Measurements from ENCODE around the gene PCDHGC5.

The PCDHGC5 gene

GRCh38 chr5:141512911-141513626, 24.2 kb downstream of the PCDHGC5 start:
- DNase-seq (ENCODE audit: low read depth), result no peak

- DNase-seq (ENCODE audit: low read depth), result peak; percentile 72
These were observed 24.9 kb downstream of the PCDHGC5 start for GRCh38 chr5:141513627-141514329.

- DNase-seq (ENCODE audit: low read depth), result peak; percentile 81
These were observed 25.7 kb downstream of the PCDHGC5 start for GRCh38 chr5:141514330-141515133.

- DNase-seq (ENCODE audit: low read depth), result no peak
These were observed 26.3 kb downstream of the PCDHGC5 start for GRCh38 chr5:141515141-141515540.

- DNase-seq (ENCODE audit: low read depth), result no peak
These were observed 27.2 kb downstream of the PCDHGC5 start for GRCh38 chr5:141515946-141516671.

- no peak for DNase-seq (ENCODE audit: low read depth)
These were observed 27.8 kb downstream of the PCDHGC5 start for GRCh38 chr5:141516672-141517025.

GRCh38 chr5:141517312-141517711, 28.4 kb downstream of the PCDHGC5 start:
- no peak for DNase-seq (ENCODE audit: low read depth)

GRCh38 chr5:141517880-141518617, 29.2 kb downstream of the PCDHGC5 start:
- DNase-seq (ENCODE audit: low read depth), result no peak

GRCh38 chr5:141518618-141519015, 29.7 kb downstream of the PCDHGC5 start:
- DNase-seq (ENCODE audit: low read depth), result no peak

GRCh38 chr5:141519605-141520565, 31.0 kb downstream of the PCDHGC5 start:
- DNase-seq (ENCODE audit: low read depth), result no peak

- DNase-seq (ENCODE audit: low read depth), result peak; percentile 98
These were observed 32.4 kb downstream of the PCDHGC5 start for GRCh38 chr5:141521244-141521781.

- no peak for DNase-seq (ENCODE audit: low read depth)
These were observed 33.4 kb downstream of the PCDHGC5 start for GRCh38 chr5:141522301-141522700.

GRCh38 chr5:141523991-141524390, 35.1 kb downstream of the PCDHGC5 start:
- DNase-seq (ENCODE audit: low read depth), result no peak

GRCh38 chr5:141524604-141525597, 36.0 kb downstream of the PCDHGC5 start:
- DNase-seq (ENCODE audit: low read depth), result peak; percentile 94

GRCh38 chr5:141525653-141526052, 36.8 kb downstream of the PCDHGC5 start:
- no peak for DNase-seq (ENCODE audit: low read depth)

GRCh38 chr5:141527426-141527825, 38.5 kb downstream of the PCDHGC5 start:
- no peak for DNase-seq (ENCODE audit: low read depth)

GRCh38 chr5:141528291-141528984, 39.6 kb downstream of the PCDHGC5 start:
- no peak for DNase-seq (ENCODE audit: low read depth)

GRCh38 chr5:141529002-141529401, 40.1 kb downstream of the PCDHGC5 start:
- DNase-seq (ENCODE audit: low read depth), result no peak
